HG02588 (cell line): ENCODE measurements around the gene ZNF771.
"Not testable (repeated sequence)": the region's sequence is repeated elsewhere in the genome, so short reads cannot be mapped to it uniquely, and the experiment has no call there.

ENCODE experiments used
- ATAC-seq: cut with Tn5 transposase; IDR thresholded peaks from one replicate; pipeline ENCODE4 v1.9.1; 2021; ENCODE audit warnings: mild to moderate bottlenecking, moderate library complexity; ENCODE audit not compliant: unreplicated experiment

The ZNF771 gene

DNA sequence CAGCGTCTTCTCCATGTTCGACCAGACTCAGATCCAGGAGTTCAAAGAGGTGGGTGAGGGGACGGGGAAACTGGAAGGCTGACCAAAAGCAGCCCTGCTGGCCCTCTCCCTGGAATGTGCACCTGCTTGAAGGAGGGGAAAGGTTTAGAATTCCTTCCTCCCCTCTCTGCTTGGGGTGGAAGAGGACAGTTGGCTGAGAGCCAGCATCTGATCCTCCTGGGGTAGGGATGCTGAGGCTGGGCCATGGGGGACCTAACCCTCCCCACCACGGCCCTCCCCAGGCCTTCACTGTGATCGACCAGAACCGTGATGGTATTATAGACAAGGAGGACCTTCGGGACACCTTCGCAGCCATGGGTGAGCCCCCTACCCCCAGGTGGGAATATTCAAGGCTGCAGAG lies 31.5 kb upstream of the ZNF771 start:
- ATAC-seq, result no peak

DNA sequence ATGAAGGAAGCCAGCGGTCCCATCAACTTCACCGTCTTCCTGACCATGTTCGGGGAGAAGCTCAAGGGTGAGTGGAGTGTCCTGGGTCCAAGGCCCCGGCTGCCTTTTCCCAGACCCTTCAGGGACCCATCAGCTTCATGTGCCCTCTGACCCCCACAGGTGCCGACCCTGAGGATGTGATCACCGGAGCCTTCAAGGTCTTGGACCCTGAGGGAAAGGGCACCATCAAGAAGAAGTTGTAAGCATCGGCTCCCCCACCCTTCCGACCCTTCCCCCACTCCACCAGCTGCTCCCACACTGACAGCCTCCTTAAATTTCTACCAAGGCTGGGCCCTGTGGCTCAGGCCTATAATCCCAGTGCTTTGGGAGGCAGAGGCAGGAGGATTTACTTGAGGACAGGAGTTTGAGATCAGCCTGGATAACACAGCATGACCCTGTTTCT lies 30.9 kb upstream of the ZNF771 start:
- ATAC-seq, result no peak

GRCh38 chr16:30377050-30377811 lies 30.2 kb upstream of the ZNF771 start:
- ATAC-seq, result no peak

GRCh38 chr16:30377812-30378235 lies 29.6 kb upstream of the ZNF771 start:
- ATAC-seq, result peak; percentile 40

- ATAC-seq, result peak; percentile 75
Observed at GRCh38 chr16:30378236-30379157, 28.9 kb upstream of the ZNF771 start.

GRCh38 chr16:30379158-30379783 lies 28.1 kb upstream of the ZNF771 start:
- ATAC-seq, result no peak

DNA sequence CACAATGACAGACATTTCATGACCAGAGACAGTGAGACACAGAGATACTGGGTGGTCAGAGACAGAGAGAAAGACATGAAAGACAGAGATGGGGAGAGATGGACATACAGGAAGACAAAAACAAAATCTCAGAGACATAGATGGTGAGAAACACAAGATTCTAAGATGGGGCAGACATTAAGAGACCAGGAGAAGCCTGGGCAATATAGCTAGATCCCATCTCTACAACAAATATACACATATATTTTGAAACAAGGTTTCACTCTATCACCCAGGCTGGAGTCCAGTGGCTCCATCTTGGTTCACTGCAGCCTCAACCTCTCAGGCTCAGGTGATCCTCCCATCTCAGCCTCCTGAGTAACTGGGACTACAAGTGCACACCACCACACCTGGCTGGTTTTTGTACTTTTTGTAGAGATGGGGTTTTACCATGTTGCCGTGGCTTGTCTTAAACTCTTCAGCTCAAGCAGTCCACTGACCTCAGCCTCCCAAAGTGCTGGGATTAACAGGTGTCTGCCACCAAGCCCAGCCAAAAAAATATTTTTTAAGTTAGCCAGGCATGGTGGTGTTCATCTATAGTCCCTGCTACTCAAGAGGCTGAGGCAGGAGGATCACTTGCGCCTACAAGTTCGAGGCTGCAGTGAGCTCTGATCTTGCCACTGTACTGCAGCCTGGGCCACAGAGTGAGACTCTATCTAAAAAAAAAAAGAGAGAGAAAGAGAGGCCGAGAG lies 27.2 kb upstream of the ZNF771 start:
- ATAC-seq, result no peak

- ATAC-seq, result no peak
Observed at GRCh38 chr16:30380803-30381208, 26.6 kb upstream of the ZNF771 start.

- ATAC-seq, result no peak
Observed at GRCh38 chr16:30381291-30382041, 25.9 kb upstream of the ZNF771 start.

- no peak for ATAC-seq
Observed at GRCh38 chr16:30382111-30382881, 25.1 kb upstream of the ZNF771 start, which contains the start of gene SEPTIN1. SEPTIN1 (minus strand) TSS chr16:30382561; CDS start chr16:30382542, 19 bp downstream.

- no peak for ATAC-seq
Observed at GRCh38 chr16:30383521-30383920, 23.9 kb upstream of the ZNF771 start.

DNA sequence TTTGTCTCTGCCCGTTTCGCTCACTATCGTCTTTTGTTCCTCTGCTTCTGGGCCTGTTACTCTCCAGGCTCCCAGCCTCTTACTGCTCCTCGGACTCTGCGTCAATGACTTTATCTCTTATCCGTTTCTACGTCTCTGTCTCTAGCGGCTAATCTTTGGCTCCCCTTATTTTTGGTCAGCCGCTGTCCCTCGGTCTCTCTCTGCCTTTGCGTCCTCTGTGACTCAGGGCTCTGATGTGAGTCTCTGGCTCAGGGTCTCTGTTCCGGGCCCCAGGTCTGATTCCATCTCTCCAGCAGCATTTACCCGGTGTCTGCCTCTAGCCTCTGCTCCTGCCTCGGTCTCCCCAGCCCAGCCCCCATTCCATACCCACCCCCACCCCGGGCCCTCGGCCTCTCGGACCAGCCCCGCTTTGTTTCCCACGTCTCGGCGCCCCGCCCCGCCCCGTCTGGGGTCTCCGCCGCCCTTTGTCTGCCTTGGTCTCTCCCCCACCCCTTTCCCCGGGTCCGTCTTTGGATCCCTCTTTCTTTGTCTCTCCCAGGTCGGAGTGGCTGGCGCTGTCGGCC lies 12.7 kb upstream of the ZNF771 start:
- ATAC-seq, result no peak

- peak; percentile 63 for ATAC-seq
Observed at GRCh38 chr16:30395155-30395991, 12.0 kb upstream of the ZNF771 start, which contains the start of gene ZNF48. ZNF48 (plus strand) TSS chr16:30395420; CDS start chr16:30395795, 375 bp downstream.

DNA sequence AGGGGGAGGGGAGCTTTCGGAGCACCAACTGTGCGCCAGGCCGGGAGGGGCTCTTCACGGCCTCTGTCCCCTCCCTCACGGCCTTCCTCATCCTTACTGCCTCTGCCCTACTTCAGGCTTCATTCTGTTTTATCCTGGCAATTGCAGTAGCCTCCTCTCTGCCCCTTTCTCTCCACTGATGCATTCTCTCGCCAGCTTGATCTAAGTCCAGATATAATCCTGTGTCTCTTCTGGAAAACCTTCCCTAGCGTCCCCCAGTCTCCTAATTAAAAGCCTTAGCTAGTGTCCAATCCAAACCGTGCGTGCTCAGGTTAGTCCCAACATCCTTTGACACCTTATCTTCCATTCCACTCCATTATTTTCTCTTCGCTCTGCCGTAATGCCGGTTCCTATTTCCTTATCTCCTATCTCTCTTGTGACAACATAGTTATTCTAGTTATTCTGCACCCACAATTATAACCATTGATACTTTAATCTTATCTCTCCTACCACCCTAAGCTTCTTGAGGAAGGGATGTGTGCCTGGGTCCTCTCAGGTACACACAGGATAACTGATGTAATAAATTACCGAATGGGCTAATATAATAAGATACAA lies 11.3 kb upstream of the ZNF771 start:
- no peak for ATAC-seq

GRCh38 chr16:30396627-30397026 lies 10.8 kb upstream of the ZNF771 start:
- ATAC-seq, result not testable (repeated sequence)

GRCh38 chr16:30397056-30397455 lies 10.3 kb upstream of the ZNF771 start:
- ATAC-seq, result no peak
